Erythroblast (primary cell): ENCODE data around the gene CXCR1.

Source experiments
- GATA1 ChIP-seq: IDR thresholded peaks from 2 replicates; pipeline ENCODE4 v1.6.1; 2011; ENCODE audit warnings: low read depth, mild to moderate bottlenecking, control low read depth, low read length, moderate library complexity
- POLR2A ChIP-seq: IDR thresholded peaks from 2 replicates; pipeline ENCODE4 v1.6.1; 2011; ENCODE audit warnings: mild to moderate bottlenecking, low read length

- TF ChIP-seq POLR2A (no peak), GATA1 (no peak)
These were observed 20.1 kb upstream of the CXCR1 start for GRCh38 chr2:218186876-218187275.
